ENCODE measurements around the gene OR6X1.

- TF ChIP-seq YY1 (IDR thresholded peaks at IDR 0.05; ENCODE audit: insufficient read depth, insufficient read length), result no peak
- no peak for TF ChIP-seq SUZ12 (IDR thresholded peaks at IDR 0.05; ENCODE audit: extremely low read depth, insufficient read depth, insufficient read length)
- no peak for TF ChIP-seq ZNF274 (IDR thresholded peaks at IDR 0.05; ENCODE audit: low read depth, low read length)
Measured at GRCh38 chr11:123798513-123799252, 44.4 kb upstream of the OR6X1 start.
